ENCODE results near the gene KCNQ4. TPM values are rescaled to one million over a fixed set of nuclear protein-coding genes. Genes with fewer than 3 reads are reported as not detected.

Gene KCNQ4
- total RNA-seq, 1 experiment from 2014 or later = 1.6 TPM

- H3K4me3 Mint-ChIP-seq (ENCODE audit: unreplicated experiment) = no peak overlapping the region
- intact Hi-C loops (cut with micrococcal nuclease; ENCODE audit: unreplicated experiment) = no loop called here
- Histone ChIP-seq H3K4me1 (no peaks in the 10 kb centered on the region), H3K27me3 (replicated peaks; ENCODE audit: control insufficient read depth, insufficient read depth, low read length) (no peaks in the 10 kb centered on the region), H3K9me3 (no peaks in the 10 kb centered on the region), H3K36me3 (ENCODE audit: control insufficient read depth, insufficient read depth, low read length) (no peaks in the 10 kb centered on the region; the same call in 1 of the 2 replicates), H3K4me3 (ENCODE audit: low read depth, low read length) (no peak overlapping the region)
- no peaks in the 10 kb centered on the region for H3K4me1 Mint-ChIP-seq (ENCODE audit: low read depth, unreplicated experiment)
- no peak for DNase-seq
- H3K27me3 Mint-ChIP-seq (ENCODE audit: insufficient read depth, unreplicated experiment) = no peaks in the 10 kb centered on the region
- no peaks in the 10 kb centered on the region for H3K9me3 Mint-ChIP-seq (ENCODE audit: unreplicated experiment)
- TF ChIP-seq, protein P1, sequence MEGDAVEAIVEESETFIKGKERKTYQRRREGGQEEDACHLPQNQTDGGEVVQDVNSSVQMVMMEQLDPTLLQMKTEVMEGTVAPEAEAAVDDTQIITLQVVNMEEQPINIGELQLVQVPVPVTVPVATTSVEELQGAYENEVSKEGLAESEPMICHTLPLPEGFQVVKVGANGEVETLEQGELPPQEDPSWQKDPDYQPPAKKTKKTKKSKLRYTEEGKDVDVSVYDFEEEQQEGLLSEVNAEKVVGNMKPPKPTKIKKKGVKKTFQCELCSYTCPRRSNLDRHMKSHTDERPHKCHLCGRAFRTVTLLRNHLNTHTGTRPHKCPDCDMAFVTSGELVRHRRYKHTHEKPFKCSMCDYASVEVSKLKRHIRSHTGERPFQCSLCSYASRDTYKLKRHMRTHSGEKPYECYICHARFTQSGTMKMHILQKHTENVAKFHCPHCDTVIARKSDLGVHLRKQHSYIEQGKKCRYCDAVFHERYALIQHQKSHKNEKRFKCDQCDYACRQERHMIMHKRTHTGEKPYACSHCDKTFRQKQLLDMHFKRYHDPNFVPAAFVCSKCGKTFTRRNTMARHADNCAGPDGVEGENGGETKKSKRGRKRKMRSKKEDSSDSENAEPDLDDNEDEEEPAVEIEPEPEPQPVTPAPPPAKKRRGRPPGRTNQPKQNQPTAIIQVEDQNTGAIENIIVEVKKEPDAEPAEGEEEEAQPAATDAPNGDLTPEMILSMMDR (IDR thresholded peaks at IDR 0.05; ENCODE audit: insufficient read depth in 1 of 2, low read depth in 1 of 2, low read length in 1 of 2, severe bottlenecking in 1 of 2, unreplicated experiment in 1 of 2) = no peak
- POLR2A ChIA-PET = no interaction called here
- no peak overlapping the region for H3K27ac Mint-ChIP-seq (ENCODE audit: unreplicated experiment)
- no TSS peak for BruUV-seq (replicated peaks)
- peaks cover 54% of the 10 kb centered on the region for H3K36me3 Mint-ChIP-seq (ENCODE audit: insufficient read depth, unreplicated experiment)
- CTCF ChIA-PET = no interaction called here
Measured at GRCh38 chr1:40748841-40749718, 34.5 kb upstream of the KCNQ4 start.

DNA sequence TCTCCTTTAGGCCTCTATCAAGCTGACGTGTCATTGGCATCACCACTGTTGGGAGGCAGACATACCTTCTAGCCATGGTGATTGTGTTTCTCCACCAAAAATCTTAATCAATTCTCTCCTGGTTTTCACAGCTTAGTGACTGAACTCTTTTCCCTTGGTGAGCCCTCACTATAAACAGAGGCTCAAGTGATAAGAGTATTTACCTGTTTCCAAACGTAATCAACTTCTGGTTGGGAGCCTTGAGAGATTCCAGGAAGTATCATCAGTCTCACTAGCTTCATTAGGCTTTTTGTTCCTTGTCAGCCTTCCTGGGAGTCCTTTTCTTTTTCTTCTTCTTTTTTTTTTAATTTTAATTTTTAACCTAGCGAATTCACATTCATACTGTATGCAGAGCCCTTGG, 33.8 kb upstream of the KCNQ4 start:
- Mint-ChIP-seq H3K27me3 (ENCODE audit: insufficient read depth, unreplicated experiment) (no peaks in the 10 kb centered on the region), H3K9me3 (ENCODE audit: unreplicated experiment) (no peaks in the 10 kb centered on the region), H3K4me1 (ENCODE audit: low read depth, unreplicated experiment) (no peaks in the 10 kb centered on the region), H3K27ac (ENCODE audit: unreplicated experiment) (no peak overlapping the region), H3K4me3 (ENCODE audit: unreplicated experiment) (no peak overlapping the region), H3K36me3 (ENCODE audit: insufficient read depth, unreplicated experiment) (peaks cover 57% of the 10 kb centered on the region)
- Histone ChIP-seq H3K9me3 (no peaks in the 10 kb centered on the region), H3K36me3 (ENCODE audit: control insufficient read depth, insufficient read depth, low read length) (no peaks in the 10 kb centered on the region; the same call in 1 of the 2 replicates), H3K27me3 (replicated peaks; ENCODE audit: control insufficient read depth, insufficient read depth, low read length) (no peaks in the 10 kb centered on the region), H3K4me1 (no peaks in the 10 kb centered on the region), H3K4me3 (ENCODE audit: low read depth, low read length) (no peak overlapping the region)
- ChIA-PET CTCF (no interaction called here), POLR2A (no interaction called here)
- TF ChIP-seq, protein P1 (IDR thresholded peaks at IDR 0.05; ENCODE audit: insufficient read depth in 1 of 2, low read depth in 1 of 2, low read length in 1 of 2, severe bottlenecking in 1 of 2, unreplicated experiment in 1 of 2) = no peak
- BruUV-seq (replicated peaks) = no TSS peak
- DNase-seq = no peak
- intact Hi-C loops (cut with micrococcal nuclease; ENCODE audit: unreplicated experiment) = no loop called here

- no peaks in the 10 kb centered on the region for H3K9me3 ChIP-seq
- no peaks in the 10 kb centered on the region; the same call in 1 of the 2 replicates for H3K36me3 ChIP-seq (ENCODE audit: control insufficient read depth, insufficient read depth, low read length)
- DNase-seq = no peak
- no peaks in the 10 kb centered on the region for H3K4me1 Mint-ChIP-seq (ENCODE audit: low read depth, unreplicated experiment)
- H3K4me3 Mint-ChIP-seq (ENCODE audit: unreplicated experiment) = no peak overlapping the region
- no peaks in the 10 kb centered on the region for H3K27me3 Mint-ChIP-seq (ENCODE audit: insufficient read depth, unreplicated experiment)
- POLR2A ChIA-PET = no interaction called here
- TF ChIP-seq, protein P1 (IDR thresholded peaks at IDR 0.05; ENCODE audit: insufficient read depth in 1 of 2, low read depth in 1 of 2, low read length in 1 of 2, severe bottlenecking in 1 of 2, unreplicated experiment in 1 of 2) = no peak
- H3K4me3 ChIP-seq (ENCODE audit: low read depth, low read length) = no peak overlapping the region
- H3K27me3 ChIP-seq (replicated peaks; ENCODE audit: control insufficient read depth, insufficient read depth, low read length) = no peaks in the 10 kb centered on the region
- H3K9me3 Mint-ChIP-seq (ENCODE audit: unreplicated experiment) = no peaks in the 10 kb centered on the region
- intact Hi-C loops (cut with micrococcal nuclease; ENCODE audit: unreplicated experiment) = no loop called here
- H3K36me3 Mint-ChIP-seq (ENCODE audit: insufficient read depth, unreplicated experiment) = peaks cover 59% of the 10 kb centered on the region
- CTCF ChIA-PET = no interaction called here
- no peaks in the 10 kb centered on the region for H3K4me1 ChIP-seq
- no TSS peak for BruUV-seq (replicated peaks)
- no peak overlapping the region for H3K27ac Mint-ChIP-seq (ENCODE audit: unreplicated experiment)
Measured at GRCh38 chr1:40750451-40750908, 33.1 kb upstream of the KCNQ4 start.

Measured in Caco-2 (cell line).